ENCODE results near the gene MEF2D.

The MEF2D gene

DNA sequence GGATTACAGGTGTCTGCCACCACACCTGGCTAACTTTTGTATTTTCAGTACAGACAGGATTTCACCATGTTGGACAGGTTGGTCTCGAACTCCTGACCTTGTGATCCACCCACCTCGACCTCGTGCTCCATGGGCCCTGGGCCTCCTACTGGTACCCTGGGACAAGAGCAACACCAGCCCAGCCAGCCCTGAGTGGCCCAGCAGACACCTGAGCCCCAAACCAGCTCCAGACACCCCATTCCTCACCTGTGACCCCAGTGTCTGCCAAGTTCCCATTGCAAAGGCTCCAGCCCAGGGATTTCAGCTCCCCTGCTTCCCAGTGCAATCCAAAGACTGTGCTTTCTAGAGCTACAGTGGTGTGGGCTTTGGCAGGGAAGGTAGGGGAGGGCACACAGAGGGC, 14.6 kb downstream of the MEF2D start:
- no peak for DNase-seq

DNA sequence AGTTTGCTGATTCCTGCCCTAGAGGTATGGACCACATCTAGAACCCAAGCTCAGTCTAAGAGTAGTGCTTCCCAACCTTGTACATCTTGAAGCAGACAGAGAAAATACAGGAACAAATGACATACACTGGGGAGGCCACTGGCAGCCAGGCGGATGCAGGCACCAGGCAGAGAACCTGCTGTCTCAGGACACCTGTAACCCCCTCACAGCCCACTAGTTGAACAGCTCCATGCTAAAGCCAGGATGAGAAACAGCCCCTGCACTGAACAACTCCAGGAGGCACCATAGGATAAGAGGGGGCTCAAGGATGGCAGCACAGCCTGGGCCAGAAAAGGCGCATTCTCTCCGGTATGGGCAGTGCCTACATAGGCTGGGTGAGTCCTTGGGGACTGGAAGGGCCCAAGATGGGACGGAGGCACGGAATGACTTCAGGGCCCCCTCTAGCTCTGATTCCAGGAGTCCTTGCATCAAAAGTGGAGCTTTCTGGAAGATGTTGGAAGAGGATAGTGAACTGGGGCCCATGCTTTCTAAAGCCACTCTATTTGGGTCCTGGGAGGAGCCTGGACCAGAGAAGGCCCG, 16.0 kb downstream of the MEF2D start:
- DNase-seq = no peak

DNA sequence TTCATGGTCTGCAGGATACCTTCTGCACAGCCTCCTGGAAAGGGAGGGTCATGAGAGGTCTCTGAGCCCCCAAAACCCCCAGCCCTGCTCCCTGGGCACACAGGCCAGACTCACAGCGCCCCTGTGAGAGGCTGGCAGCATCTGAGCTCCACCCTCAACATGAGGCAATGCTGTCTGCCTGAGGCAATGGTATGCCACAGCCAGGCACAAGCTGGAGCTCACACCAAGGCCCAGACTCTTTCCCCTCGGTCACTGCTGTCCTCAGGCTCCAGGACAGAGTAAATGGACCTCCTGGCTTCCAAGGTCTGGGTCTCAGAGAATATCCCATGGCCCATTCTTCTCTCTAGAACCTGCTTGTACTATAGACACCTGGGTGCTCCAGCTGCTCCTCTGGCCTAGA, 17.2 kb downstream of the MEF2D start:
- DNase-seq = no peak

DNA sequence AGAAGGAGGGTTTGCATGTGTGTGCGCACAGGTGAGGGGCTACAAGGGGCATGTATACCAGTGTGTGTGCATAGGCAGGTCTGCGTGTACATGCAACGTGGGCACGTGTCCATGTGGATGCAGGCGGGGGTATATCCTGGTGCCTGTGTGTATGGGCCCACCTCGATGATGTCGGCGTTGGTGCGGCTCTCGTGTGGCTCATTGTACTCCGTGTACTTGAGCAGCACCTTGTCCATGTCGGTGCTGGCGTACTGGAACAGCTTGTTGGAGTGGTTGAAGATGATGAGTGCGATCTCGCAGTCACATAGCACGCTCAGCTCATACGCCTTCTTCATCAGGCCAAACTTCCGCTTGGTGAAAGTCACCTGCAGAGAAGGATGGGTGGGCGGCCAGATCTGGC, 18.3 kb downstream of the MEF2D start:
- DNase-seq = no peak

DNA sequence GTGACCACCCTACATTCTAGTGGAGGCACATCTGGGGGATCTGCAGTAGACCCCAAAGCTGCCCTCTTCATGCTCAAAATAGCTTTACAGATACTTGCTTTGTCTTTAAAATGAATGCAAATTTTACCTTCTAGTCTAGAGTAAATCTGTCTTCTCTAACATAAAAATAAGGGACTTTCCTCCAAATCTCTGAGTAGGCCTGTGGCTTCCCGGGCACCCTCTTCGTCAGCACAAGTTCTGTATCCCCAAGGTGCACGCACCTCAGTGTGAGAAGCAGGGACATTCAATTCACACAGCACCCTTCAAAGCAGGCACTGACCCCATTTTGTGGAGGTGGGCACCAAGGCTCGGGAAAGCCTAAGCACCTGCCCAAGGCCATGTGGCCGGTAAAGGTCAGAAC, 19.0 kb downstream of the MEF2D start:
- no peak for DNase-seq

DNA sequence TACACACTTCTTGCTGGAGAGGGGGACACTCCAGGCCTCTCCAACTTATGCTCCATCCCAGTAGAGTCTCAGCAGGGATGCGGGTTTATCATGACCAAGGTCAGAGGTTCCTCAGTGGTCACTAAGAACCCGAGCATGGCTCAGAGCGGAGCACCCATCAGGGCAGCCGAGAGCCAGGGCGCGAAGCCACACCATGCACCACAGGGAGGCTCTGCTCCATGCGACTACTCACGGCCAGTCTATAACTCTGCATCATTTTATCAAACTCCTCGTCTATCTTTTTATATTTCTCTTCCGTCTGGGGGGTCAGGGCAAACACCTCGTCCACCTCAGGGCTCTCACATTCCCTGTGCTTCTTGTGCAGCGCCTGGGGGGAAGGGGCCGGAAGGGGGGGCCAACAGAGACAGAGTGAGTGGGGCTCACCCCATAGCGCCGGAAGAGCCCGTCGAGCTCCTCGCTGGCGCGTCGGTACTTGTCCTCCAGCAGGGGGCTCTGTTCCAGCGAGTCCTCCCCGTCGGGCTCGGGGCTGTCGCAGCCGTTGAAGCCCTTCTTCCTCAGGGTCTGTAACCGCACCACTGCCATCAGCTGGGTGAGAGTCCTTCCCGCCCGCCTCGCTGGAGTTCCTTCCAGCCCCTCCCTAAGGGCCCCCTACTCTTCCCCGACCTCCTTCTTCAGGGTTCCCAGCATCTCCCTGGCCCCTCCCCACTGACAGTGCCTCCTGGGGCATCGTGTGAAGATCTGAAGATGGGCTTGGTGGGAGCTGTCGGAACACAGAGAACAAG, 20.0 kb downstream of the MEF2D start:
- DNase-seq = no peak

DNA sequence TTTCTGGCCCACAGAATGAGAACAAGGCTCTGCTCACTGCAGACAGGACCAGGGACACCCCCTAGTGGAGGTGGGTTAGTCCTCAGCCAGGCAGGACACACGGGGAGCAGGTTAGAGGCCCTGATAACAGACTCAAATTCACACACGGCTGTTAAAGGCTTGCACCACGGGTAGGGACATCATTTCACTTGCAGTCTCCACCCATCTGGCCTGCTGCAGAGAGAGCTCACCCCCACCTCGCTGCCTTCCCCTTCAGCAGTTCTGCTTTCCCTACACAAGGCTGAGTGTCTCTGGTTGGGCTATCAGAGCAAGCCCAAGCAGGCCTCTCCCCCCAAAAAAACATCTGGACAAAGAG, 20.6 kb downstream of the MEF2D start:
- no peak for DNase-seq

DNA sequence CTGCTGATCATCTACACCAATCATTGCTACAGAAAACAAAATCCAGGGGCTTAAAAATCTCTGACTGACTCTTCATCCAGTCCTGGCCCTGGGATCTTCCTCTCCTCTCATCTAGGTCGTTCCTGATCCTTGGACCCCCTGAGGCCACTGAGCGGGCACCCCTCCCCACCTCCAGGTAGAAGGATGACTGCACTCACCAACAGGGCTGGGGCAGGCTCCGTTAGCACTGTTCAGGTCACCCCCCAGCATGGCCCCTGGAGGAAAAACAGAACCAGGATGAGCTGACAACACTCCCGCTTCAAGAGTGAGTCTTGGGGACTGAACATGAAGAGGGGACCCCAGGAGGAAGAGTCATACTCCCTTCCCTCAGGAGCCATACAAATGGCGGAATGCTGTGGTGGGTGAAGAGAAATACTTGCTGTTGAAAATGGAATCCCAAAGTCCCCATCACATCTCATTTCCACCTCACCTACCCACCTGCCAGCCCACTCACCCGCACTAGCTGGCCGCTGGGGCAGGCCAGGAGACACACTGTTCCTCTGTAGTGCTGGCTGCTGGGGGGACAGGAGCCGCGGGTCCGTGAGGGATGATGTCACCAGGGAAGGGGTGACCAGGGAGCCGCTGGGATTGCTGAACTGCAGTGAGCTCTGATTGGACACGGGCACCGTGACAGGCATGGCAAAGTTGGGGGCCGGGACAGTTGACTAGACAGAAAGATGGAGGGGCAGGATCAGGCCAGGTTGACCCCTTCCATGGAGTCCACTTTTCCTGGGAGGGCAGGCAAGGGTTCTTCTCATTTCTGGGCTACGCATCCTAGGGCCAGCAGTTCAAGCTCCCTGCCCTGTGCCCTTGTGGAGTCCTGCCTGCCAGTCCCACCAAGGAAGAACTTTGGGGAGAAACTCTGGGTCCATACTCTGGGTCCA, 21.2 kb downstream of the MEF2D start:
- DNase-seq = no peak

DNA sequence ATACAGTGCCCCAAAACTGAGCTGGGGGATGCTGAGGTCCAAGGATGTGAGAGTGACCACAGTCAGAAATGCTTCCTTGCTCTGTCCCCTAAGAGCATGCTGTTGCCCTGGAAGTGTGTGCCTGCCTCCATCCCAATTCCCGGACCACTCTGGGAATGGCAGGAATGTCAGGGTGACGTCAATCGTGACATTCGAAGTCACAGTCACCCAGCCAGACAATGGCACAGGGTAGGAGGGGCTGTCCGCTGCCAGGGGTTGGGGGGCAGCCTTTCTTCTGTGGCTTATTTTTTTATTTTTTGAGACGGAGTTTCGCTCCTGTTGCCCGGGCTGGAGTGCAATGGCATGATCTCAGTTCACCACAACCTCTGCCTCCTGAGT, 22.3 kb downstream of the MEF2D start:
- DNase-seq = no peak

DNA sequence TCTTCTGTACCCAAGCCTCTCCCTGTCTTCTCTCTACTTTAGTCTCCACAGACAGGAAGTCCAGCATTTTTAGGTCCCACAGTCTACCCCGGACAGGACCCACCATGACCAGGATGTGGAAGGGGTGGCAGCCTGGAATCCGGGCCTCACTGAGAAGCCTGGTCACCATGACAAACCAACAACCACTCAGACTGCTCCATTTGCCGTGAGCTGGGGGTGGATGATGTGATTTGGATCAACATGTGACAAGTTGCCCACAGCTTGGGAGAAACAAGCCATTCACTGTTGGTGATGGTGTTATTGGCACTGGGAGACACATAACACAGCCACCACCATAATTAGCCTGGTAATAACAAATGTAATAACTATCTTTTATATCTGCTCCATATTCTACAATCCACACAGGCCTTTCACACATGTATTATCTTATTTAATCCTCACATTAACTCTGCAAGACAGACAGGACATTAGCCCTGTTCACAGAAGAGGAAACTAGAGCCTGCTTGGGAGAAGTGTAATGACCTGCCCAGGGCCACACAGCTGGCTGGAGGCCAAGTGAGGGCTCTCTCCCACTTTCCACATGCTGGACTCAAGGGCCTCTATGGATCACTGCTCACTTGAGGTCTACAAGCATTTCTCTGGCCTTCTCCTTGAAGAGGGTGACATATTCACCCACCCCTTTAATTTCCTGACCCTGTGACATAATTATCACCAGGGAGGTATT, 22.9 kb downstream of the MEF2D start:
- DNase-seq = no peak

DNA sequence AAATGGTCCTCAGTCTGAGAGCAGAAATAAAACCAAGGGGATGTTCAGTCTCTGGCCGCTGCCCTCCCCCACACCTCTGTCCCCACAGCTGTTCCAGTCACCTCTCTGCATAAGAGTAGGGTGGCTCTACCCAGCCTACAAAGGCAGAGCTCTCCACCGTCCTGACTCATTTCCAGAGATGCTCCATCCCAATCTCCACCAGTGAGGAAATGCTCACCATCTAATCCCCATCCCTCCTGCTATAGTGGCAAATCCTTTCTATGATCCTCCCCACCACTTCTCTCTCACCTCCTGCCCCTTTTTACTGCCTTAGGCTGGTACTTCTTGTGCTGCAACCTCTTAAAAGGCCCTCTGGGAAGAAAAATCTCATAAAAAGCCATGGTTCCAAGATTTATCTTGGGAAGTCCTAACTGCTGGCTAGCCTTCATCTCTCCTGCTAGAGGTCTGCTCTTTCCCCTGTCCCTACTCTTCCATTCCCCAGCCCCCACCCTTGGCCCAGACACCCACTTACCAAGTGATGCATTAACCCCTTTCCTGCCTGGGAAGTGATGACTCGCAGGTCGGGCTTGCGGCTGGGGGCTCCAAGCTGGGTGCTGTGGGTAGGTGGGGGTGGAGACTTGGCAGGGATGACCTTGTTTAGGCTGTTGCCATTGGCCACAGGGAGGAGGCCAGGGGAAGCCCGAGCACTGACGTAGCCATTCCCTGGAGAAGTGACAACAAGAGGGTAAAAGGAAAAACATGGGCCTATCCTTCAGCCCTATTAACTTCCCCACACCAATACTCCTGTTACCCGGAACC, 23.9 kb downstream of the MEF2D start:
- no peak for DNase-seq

DNA sequence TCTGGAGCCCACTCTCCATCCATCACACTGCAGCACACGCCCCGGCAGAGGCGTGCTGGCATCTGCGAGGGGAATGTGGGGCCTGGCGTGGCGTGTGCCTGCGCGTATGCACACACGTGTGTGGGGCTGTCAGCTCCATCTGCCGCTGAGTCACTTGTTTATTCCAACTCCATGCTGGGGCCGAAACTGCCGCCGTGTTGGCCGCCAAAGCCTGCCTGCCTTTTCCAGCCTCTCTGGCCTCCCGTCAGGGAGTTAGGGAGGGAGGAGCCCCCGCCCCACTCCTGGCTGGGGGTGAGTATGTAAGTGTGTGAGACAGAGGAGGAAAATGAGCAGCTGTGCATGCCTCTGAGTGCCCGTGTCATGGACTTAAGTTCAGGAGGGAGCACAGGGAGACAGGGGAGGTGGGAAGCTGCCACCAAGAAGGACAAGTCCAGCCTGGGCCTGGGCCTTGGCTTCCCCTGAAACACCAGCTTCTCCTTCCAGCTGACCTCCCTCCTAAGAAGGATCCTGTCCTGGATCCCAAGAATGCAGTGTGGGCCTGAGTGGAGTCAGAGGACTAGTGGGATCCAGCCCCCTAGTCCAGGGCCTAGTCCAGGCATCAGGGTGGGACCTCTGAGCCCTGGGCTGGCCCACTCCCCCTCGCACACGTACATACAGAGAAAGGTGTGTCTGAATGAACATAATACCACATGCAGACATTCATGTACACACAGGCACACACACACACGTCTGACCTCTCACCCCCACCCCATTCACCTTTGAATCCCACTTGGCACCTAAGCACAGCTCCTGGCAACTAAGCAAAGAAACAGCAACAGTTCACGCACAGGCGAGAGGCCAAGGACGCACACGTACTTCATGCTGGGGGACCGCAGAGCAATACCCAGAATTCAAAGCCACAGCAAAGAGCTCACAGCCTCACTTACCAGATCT, 24.7 kb downstream of the MEF2D start:
- DNase-seq = no peak

DNA sequence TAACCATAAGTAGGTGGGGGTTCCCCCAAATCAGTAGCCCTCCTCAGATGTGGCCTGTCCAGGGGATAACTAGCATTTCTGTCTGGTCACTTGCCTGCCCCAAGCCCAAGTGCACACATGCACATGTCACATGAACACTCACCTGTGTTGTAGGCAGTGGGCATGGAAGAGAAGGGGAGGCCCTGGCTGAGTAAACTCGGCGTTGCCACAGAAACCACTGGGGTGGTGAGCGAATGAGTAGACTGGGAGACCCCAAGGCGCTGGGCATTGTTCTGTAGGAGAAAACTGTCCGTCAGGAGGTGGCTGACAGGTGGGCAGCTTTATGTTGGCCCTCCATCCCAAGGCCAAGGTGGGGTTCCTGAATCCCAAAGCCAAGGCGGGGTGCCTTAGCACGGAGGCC, 25.6 kb downstream of the MEF2D start:
- DNase-seq = no peak

DNA sequence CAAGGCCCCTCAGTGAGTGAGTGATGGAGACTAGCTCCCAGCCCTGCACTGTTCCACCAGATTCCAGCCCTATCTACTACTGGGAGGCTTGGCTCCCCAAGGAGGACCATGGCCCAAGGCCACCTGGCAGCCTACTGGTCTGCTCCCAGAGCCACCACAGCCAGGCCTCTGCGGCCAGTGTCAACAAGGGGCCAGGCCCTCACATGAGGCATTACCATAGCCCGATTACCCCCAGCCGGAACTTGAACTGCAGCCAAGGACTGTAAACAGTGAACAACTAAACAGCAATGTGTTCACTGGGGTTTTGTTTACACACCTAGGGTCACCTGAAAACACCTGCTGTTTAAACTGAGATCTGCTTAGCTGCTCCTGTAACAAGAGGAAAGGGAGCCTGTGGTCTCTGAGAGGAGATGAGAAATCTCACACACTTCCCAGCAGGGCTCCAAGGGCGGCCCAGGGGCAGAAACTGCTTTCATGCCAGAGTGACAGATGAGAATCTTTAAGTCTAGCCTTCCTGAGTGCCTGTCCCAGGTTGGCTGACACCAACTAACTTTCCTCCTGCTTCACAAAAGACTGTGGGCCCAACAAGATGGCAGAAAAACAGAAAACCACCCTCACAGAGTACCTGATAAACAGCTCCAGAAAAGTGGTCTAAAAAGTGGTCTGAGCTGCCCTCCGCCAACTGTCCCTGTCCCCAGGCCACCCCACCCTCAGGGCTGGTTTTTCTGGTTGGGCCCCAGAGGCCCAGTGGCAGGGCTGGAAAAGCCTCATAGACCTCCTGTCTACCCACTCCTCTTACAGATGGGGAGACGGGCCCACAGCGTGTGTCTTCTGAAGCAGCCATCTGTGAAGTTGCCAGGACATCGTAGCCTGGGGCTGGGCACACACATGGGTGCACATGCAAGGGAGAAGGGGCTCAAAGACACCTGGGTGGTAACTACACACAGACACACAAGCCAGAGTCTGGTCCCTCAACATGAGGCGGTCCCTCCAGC, 28.8 kb downstream of the MEF2D start:
- DNase-seq = no peak

DNA sequence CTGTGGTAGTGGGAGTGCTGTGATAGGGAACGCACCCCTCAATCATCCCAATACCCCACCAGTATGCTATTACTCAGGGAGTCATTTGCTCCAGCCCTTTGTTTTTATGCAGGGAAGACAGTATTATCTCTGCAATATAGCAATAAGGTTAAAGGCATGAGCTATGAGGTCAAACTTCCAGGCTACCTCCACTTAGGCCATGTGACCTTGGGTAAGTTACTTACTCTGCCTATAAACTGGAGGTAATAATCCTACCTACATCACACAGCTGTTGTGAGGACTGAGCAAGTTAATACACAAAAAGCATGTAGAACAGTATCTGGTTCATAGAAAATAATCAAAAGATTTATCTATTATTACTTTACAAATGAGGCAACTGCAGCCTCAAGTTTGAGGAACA, 30.1 kb downstream of the MEF2D start:
- DNase-seq = no peak

DNA sequence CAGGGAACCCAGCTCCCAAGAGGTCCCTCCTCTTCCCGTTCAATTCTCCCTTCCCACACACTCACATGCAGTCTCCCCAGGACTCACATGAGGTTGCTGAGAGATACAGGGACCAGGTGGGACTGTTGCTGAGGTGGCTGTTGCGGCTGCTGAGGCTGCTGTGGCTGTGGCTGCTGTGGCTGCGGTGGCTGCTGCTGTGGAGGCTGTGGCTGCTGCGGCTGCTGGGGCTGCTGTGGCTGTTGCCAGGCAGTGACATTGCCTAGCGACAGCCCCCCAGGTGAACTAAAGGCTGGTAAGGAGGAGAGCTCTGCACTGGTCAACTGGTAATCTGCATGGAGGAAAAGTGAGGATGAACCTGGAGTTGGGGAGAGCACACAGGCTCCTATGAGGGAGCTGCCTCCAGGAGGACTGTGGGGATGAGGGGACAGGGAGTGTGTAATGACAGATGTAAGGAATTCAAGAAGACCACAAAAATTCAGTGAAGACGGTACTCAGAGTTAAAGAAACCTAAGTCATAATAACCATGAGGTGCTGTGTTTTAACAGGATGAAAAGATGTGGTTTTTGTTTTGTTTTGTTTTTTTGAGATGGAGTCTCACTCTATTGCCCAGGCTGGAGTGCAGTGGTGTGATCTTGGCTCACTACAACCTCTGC, 31.8 kb downstream of the MEF2D start:
- no peak for DNase-seq

DNA sequence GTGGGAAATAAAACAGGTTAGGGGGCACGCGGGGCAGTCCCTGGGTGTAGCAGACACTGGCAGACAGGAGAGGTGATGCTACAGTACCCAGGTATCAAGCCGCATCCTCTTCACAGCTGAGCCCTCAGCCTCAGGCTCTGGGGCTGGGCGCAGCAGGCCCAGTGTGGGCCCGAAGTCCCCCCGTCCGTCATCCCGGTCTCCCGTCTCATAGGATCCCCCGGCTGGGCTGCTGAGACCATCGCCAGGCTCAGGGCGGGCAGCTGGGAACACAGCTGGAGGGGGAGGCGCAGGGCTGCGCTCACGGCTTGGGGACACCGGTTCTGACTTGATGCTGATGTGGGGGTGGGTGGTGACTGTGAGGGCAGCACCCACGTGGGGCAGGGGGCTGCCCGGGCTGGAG, 32.7 kb downstream of the MEF2D start:
- no peak for DNase-seq

DNA sequence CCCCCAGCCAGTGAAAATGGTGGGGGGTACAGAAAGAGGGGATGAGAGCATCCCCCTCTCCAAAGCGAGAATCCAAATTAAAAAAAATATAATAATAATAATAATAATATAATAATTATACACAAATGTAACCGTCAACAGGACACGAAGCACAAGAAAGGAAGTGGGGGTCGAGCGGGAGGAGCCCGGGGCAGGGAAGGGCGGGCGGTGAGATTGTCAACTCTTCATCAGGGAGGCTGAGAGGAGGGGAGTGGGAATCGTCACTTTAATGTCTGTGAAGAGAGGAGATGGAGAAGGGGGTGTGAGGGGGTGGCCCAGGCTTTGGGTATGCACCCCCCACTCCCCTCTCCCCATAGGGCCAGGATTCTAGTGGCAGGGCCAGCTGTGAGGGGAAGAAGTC, 33.2 kb downstream of the MEF2D start:
- DNase-seq = no peak

DNA sequence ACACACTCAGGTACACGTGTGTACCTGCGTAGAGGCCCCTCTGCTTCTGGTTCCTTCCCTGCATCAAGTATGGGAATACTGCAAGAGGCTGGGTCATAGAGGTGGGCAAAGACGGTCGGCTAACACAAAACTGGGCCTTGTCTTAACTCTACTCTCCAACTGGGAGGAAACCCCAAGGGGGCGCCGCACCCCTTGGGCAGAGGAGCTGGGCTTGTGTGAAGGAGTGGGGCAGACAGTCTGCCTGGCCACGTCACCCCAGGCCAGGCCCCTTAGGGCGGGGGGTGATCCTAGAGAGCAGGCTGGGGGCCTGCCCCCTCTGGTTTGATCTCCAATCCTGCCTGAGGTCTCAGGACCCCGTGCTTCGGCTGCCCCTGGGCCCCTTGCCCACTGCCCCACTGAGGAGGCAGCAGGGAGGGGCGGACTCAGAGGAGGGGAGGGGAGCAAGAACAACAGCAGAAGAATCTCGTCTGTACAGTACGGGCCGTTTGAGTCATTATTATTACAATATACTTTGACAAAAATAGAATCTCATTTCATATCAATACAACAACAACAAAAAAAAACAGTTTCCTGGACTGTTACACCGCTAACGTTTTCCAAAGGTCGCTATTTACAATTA, 34.7 kb downstream of the MEF2D start:
- no peak for DNase-seq

Data from NCI-H524 treated with DMSO at 0.1 percent for 48 hours (cell line).